Subcutaneous adipose tissue (tissue), 4 donors: ENCODE results near the gene FMO3. TPM values are rescaled to one million over a fixed set of nuclear protein-coding genes. Genes with fewer than 3 reads are reported as not detected.

Source experiments
- CTCF ChIP-seq: fragments of 450-650 bp; IDR thresholded peaks from one replicate; pipeline ENCODE4 v1.5.1; 2016; ENCODE audit warnings: low read depth, mild to moderate bottlenecking, control low read depth, antibody characterized with exemption, moderate library complexity
- total RNA-seq, 4 donors: library from RNA; depleted of rRNA; stranded (reverse); fragments of >200 nt; gene quantifications; one replicate each; pipeline ENCODE4 v1.1.0, GENCODE V29; 2016

FMO3 gene
- total RNA-seq, 4 donors from 2014 or later = 10.4 to 35.2 (median 27.7) TPM

GRCh38 chr1:171155484-171155883 is 64.8 kb downstream of the FMO3 start:
- TF ChIP-seq CTCF = no peak

- TF ChIP-seq CTCF = no peak
These were observed 67.4 kb downstream of the FMO3 start for GRCh38 chr1:171158096-171158495.

- no peak for TF ChIP-seq CTCF
These were observed 67.8 kb downstream of the FMO3 start for GRCh38 chr1:171158551-171158950.

GRCh38 chr1:171159148-171159547 is 68.4 kb downstream of the FMO3 start:
- no peak for TF ChIP-seq CTCF

GRCh38 chr1:171160211-171160610 is 69.5 kb downstream of the FMO3 start:
- TF ChIP-seq CTCF = no peak

- no peak for TF ChIP-seq CTCF
These were observed 70.1 kb downstream of the FMO3 start for GRCh38 chr1:171160639-171161354.

- TF ChIP-seq CTCF = no peak
These were observed 70.7 kb downstream of the FMO3 start for GRCh38 chr1:171161431-171161830.
